Measurements from ENCODE around the gene INPPL1.
"Not testable (repeated sequence)": the region's sequence is repeated elsewhere in the genome, so short reads cannot be mapped to it uniquely, and the experiment has no call there.

Gene INPPL1

GRCh38 chr11:72224564-72225410, at the start of gene INPPL1:
Gene INPPL1 (plus strand): TSS chr11:72224767. CDS start chr11:72224985, 218 bp downstream.
- DNase-seq, result no peak

GRCh38 chr11:72177656-72178055, 46.9 kb upstream of the INPPL1 start:
- DNase-seq, result no peak

- no peak for DNase-seq
These were observed 45.3 kb upstream of the INPPL1 start for GRCh38 chr11:72179049-72179803.

GRCh38 chr11:72179804-72180396, 44.7 kb upstream of the INPPL1 start:
- DNase-seq, result no peak

- not testable (repeated sequence) for DNase-seq
These were observed 43.5 kb upstream of the INPPL1 start for GRCh38 chr11:72180892-72181552.

GRCh38 chr11:72181553-72181958, 43.0 kb upstream of the INPPL1 start:
- peak in 1 of 2 experiments; percentile 3 for DNase-seq

GRCh38 chr11:72188267-72188666, 36.3 kb upstream of the INPPL1 start:
- DNase-seq, result no peak

GRCh38 chr11:72189455-72190250, 34.9 kb upstream of the INPPL1 start:
- peak in 1 of 2 experiments; percentile 73 for DNase-seq

GRCh38 chr11:72190631-72191071, 33.9 kb upstream of the INPPL1 start:
- DNase-seq, result no peak

- no peak for DNase-seq
These were observed 32.6 kb upstream of the INPPL1 start, which contains the start of gene FOLR1 for GRCh38 chr11:72191961-72192381. Gene FOLR1 (plus strand): TSS chr11:72192140. CDS start chr11:72192174, 34 bp downstream.

- no peak for DNase-seq
These were observed 28.9 kb upstream of the INPPL1 start for GRCh38 chr11:72195518-72196270.

GRCh38 chr11:72201445-72201844, 23.1 kb upstream of the INPPL1 start:
- DNase-seq, result not testable (repeated sequence)

GRCh38 chr11:72202571-72202970, 22.0 kb upstream of the INPPL1 start:
- DNase-seq, result no peak

- DNase-seq, result no peak
These were observed 21.4 kb upstream of the INPPL1 start for GRCh38 chr11:72203163-72203562.

- DNase-seq, result no peak
These were observed 19.7 kb upstream of the INPPL1 start for GRCh38 chr11:72204886-72205285.

- not testable (repeated sequence) for DNase-seq
These were observed 17.8 kb upstream of the INPPL1 start for GRCh38 chr11:72206794-72207193.

- no peak for DNase-seq
These were observed 16.3 kb upstream of the INPPL1 start for GRCh38 chr11:72208281-72208680.

GRCh38 chr11:72209101-72209500, 15.5 kb upstream of the INPPL1 start:
- DNase-seq, result no peak

GRCh38 chr11:72216638-72217037, 7.9 kb upstream of the INPPL1 start, which contains the start of gene FOLR2:
Gene FOLR2 (plus strand): TSS chr11:72216794. CDS start chr11:72218585, 1,791 bp downstream.
- no peak for DNase-seq

GRCh38 chr11:72217841-72218240, 6.7 kb upstream of the INPPL1 start:
- DNase-seq, result no peak

GRCh38 chr11:72218251-72218745, 6.3 kb upstream of the INPPL1 start:
- DNase-seq, result no peak
